SK-N-SH treated with all-trans-retinoic acid at 6 μM for 48 hours (cell line): ENCODE results near the gene PDE6B.

Source experiments
- ARNTL ChIP-seq: fragments of 450-650 bp; formaldehyde crosslinking; IDR thresholded peaks from 2 replicates; pipeline ENCODE4 v1.5.0; 2020; ENCODE audit warnings: low read depth, mild to moderate bottlenecking, moderate library complexity, borderline replicate concordance
- ISL1 ChIP-seq: fragments of 250-450 bp; sonication (Bioruptor Pico); IDR thresholded peaks from 2 replicates; pipeline ENCODE4 v2.1.2; 2022; ENCODE audit warnings: mild to moderate bottlenecking, moderate library complexity
- PATZ1 ChIP-seq: fragments of 250-450 bp; sonication (Bioruptor Pico); IDR thresholded peaks from 2 replicates; pipeline ENCODE4 v1.8.0; 2020; ENCODE audit warnings: mild to moderate bottlenecking, moderate library complexity, borderline replicate concordance
- PPARA ChIP-seq: fragments of 250-450 bp; sonication (Bioruptor Pico); IDR thresholded peaks from 2 replicates; pipeline ENCODE4 v1.5.0; 2020; ENCODE audit warnings: mild to moderate bottlenecking, borderline replicate concordance
- SNAI2 ChIP-seq: fragments of 250-450 bp; sonication (Bioruptor Pico); IDR thresholded peaks from 2 replicates; pipeline ENCODE4 v1.5.0; 2020; ENCODE audit warnings: mild to moderate bottlenecking, moderate library complexity
- ZFP3 ChIP-seq: fragments of 250-450 bp; sonication (Bioruptor Pico); IDR thresholded peaks from 2 replicates; pipeline ENCODE4 v1.5.0; 2020; ENCODE audit warnings: mild to moderate bottlenecking, moderate library complexity
- ZFP30 ChIP-seq: fragments of 450-650 bp; formaldehyde crosslinking; IDR thresholded peaks from 2 replicates; pipeline ENCODE4 v1.5.0; 2022; ENCODE audit warnings: mild to moderate bottlenecking, moderate library complexity
- ZNF565 ChIP-seq: fragments of 450-650 bp; formaldehyde crosslinking; conservative IDR thresholded peaks from 2 replicates; pipeline ENCODE4 v1.5.0; 2020; ENCODE audit warnings: low read depth, mild to moderate bottlenecking, moderate library complexity
- ZNF70 ChIP-seq: fragments of 450-650 bp; formaldehyde crosslinking; IDR thresholded peaks from 2 replicates; pipeline ENCODE4 v1.5.0; 2020; ENCODE audit warnings: mild to moderate bottlenecking, moderate library complexity
- ZNF8 ChIP-seq: fragments of 450-650 bp; formaldehyde crosslinking; IDR thresholded peaks from 2 replicates; pipeline ENCODE4 v1.5.0; 2020; ENCODE audit warnings: mild to moderate bottlenecking, moderate library complexity

- TF ChIP-seq ZNF565 (CRISPR knock-in tag): no peak
- no peak for TF ChIP-seq SNAI2 (CRISPR knock-in tag)
- TF ChIP-seq ZFP3 (CRISPR knock-in tag): no peak
- no peak for TF ChIP-seq PPARA (CRISPR knock-in tag)
- TF ChIP-seq ZNF70 (CRISPR knock-in tag): no peak
- no peak for TF ChIP-seq PATZ1 (CRISPR knock-in tag)
- TF ChIP-seq ZFP30 (CRISPR knock-in tag): no peak
- TF ChIP-seq ARNTL (CRISPR knock-in tag): no peak
- no peak for TF ChIP-seq ZNF8 (CRISPR knock-in tag)
- TF ChIP-seq ISL1 (CRISPR knock-in tag): no peak
Measured at GRCh38 chr4:667545-667925, 42.2 kb downstream of the PDE6B start.
